ENCODE results near the gene FRMPD1.

FRMPD1 gene

DNA sequence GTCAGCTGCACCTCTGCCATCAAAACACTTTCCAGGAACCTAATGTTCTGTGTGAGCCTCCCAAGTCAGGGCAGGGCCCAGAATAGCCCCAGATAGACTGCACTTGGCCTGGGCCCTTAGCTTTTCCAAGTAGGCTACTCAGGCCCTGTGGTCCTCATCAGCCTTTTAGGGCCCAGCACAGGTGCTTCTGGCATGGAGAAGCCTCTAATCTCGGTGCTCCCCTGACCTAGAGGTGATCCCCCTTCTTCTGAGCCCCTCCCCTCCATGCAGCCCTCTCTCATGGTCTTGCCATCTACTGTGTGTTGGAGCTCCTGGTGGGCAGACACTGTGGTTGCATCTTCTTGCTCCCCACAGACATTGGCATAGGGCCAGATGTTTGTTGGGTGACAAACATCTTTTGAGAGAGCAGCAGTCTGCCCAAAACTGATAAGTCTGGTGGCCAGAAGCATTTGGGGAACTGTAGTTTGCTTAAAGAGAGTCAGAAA, 28.1 kb downstream of the FRMPD1 start:
- no peak for DNase-seq (ENCODE audit: low spot score)

DNA sequence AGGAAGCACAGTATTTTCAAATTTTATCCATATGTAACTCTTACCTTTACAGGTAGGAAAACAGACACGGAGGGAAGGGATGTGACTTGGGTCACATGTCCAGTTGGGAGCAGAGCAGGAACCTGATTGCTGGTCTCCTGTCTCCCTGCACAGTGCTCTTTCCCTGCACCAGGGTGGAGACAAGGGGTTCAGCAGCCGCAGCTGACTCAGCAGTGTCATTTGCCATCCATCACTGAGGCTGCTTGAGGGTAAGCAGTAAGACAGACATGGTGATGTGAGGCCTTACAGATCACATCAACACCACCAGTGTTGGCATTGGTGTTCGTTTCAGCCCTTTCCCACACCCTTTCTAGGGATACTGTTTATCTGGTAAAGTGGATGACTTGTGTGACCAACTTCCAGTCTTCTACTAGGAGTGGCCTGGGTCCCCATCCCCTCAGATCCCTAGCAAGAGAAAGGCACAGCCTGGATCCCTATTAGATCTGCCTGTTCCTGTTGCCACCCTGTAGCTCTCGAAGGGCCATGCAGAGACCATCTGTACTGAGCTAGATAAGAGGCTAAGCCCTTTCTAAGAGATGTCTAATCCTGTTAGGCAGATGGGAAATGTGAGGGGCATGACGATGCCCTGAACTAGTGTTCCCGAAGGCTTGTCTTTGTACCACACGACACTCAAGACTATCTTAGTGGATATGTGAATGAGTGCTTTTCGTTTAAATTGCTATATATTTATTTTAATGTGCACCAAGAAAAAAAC, 29.1 kb downstream of the FRMPD1 start:
- DNase-seq (ENCODE audit: low spot score), result no peak

- no peak for DNase-seq (ENCODE audit: low spot score)
Observed at GRCh38 chr9:37682951-37683350, 32.2 kb downstream of the FRMPD1 start.

DNA sequence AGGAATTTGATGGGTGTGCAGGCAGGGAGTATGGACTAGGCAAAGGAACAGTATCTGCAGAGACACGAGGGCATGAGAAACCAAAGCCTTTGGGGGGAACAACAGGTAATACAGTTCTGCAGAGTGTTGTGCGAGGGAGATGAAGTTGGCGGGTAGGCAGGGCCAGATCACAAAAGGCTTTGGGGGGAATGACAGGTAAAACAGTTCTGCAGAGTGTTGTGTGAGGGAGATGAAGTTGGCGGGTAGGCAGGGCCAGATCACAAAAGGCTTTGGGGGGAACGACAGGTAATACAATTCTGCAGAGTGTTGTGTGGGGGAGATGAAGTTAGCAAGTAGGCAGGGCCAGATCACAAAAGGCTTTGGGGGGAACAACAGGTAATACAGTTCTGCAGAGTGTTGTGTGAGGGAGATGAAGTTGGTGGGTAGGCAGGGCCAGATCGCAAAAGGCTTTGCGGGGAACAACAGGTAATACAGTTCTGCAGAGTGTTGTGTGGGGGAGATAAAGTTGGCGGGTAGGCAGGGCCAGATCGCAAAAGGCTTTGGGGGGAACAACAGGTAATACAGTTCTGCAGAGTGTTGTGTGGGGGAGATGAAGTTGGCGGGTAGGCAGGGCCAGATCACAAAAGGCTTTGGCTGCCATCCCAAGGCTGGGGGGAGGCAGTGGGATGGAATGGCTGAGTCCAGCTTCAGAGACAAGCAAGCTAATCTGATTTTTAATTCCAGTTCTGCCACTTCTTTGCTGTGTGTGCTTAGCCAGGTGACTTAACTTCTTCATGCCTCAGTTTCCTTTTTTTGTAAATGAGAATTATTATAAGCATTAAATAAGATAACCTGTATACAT, 33.0 kb downstream of the FRMPD1 start:
- peak; percentile 48 for DNase-seq (ENCODE audit: low spot score)

GRCh38 chr9:37692622-37693221, 42.0 kb downstream of the FRMPD1 start:
- DNase-seq (ENCODE audit: low spot score), result no peak

DNA sequence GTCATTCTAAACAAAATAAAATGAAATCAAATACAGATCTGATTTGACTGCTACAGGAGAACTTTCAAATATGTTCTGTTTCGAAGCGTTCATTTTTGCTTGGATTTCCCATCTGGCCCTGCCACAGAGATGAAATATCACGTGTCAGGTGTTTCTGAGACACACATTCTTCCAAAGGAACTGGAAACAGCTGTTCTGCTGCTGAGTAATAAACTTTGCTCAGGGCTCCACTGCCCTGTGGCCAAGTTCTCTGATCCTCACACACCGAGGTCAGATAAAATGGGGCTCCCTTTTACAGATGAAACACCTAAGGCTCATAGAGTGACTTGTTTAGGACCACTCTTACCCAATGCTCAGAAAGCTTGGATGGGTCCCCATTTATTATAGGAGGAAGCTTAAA, 42.5 kb downstream of the FRMPD1 start:
- no peak for DNase-seq (ENCODE audit: low spot score)

GRCh38 chr9:37694355-37694754, 43.6 kb downstream of the FRMPD1 start:
- DNase-seq (ENCODE audit: low spot score), result no peak

GRCh38 chr9:37696528-37696927, 45.8 kb downstream of the FRMPD1 start:
- no peak for DNase-seq (ENCODE audit: low spot score)

DNA sequence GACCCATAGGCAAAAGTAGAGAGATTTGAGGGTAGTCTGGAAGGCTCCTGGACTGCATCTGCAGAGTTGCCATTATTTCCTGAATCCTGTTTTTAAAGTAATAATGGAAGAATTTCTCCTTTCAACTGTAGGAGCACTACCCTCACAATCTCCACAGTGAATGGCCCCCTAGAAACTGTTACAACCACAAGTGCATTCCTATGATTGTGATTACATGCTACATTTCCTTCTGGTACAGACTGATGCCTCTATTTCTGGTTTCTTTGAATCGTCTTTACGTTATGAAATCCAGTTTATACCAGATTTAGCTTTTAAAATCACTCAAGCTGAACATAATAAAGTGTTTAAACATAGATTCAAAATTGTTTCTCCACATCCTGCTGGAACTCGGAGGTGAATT, 49.4 kb downstream of the FRMPD1 start:
- no peak for DNase-seq (ENCODE audit: low spot score)

GRCh38 chr9:37700900-37701299, 50.1 kb downstream of the FRMPD1 start:
- no peak for DNase-seq (ENCODE audit: low spot score)

GRCh38 chr9:37705787-37706186, 55.0 kb downstream of the FRMPD1 start:
- DNase-seq (ENCODE audit: low spot score), result no peak

- no peak for DNase-seq (ENCODE audit: low spot score)
Observed at GRCh38 chr9:37706290-37706689, 55.5 kb downstream of the FRMPD1 start.

DNA sequence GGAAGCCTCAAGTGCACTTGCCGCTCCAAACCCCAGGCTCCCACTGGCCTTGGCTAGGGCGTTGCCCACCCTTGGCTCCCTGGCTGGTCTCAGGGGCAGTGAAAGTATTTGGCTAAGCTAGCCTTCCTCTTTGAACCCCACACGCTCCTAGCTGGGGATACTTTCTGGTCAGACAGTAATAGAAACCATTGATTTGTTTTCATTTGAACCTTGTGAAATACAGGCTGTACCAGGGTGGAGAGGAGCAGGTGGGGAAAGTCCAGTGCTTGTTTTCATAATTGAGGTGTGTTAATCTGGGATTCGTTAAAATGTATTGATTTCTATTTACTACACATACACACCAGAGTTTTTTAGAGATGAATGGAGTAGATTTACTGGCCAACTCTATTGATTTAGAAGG, 57.0 kb downstream of the FRMPD1 start:
- DNase-seq (ENCODE audit: low spot score), result no peak

DNA sequence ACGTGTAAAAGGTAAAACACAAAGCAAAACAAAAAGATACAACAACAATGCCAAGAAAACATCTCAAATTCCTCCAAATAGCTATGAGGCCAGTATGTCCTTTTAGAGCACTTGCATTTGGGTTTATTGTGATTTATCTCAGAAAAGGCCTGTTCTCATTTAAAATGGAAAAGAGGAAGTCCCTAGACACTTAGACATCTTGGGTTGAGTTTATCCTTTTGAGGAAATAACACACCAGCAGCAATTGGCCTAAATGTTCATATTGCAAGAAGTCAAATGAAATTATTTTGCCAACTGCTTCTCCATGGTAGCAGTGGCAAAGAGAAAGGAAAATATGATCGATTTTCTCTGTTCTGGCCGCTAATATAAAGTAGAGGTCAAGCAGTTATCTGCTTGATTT, 59.3 kb downstream of the FRMPD1 start:
- DNase-seq (ENCODE audit: low spot score), result no peak

DNA sequence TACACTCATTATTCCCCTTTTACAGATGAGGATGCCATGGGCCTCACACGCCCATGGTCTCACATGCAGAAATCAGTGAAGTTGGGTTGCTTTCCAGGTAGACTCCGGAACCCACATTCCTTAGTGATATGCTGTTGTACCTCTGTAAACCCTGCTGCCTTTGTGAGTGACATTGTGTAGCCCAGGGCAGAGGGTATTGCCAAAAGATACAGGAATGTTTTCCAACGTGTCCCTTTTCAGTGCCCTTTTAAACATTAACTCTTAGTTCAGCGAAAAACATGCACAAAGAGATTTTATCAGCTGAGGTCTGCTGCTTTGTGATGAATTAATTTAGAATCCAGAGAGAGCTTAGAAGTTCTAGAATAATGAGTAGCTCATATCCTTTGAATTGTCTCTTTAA, 64.5 kb downstream of the FRMPD1 start:
- peak; percentile 5 for DNase-seq (ENCODE audit: low spot score)

GRCh38 chr9:37715991-37716505, 65.3 kb downstream of the FRMPD1 start:
- no peak for DNase-seq (ENCODE audit: low spot score)

GRCh38 chr9:37719526-37719925, 68.8 kb downstream of the FRMPD1 start:
- no peak for DNase-seq (ENCODE audit: low spot score)

DNA sequence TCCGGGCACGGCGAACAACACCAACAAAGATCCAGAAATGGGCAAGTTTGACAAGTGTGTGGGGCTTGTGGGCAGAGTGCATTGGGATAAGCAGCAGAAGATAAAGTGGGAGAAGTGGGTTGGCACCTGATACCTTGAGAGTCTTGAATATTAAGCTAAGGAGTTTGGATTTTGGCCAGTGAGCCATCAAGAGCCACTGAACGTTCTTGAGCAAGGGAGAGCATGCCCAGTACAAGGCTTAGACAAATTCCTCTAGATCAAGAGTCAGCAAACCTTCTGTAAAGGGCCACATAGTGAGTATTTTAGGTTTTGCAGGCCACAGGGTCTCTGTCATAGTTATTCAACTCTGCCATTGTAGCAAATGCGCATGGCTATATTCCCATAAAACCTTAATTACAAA, 76.3 kb downstream of the FRMPD1 start:
- DNase-seq (ENCODE audit: low spot score), result no peak

GRCh38 chr9:37729499-37729898, 78.7 kb downstream of the FRMPD1 start:
- no peak for DNase-seq (ENCODE audit: low spot score)

DNA sequence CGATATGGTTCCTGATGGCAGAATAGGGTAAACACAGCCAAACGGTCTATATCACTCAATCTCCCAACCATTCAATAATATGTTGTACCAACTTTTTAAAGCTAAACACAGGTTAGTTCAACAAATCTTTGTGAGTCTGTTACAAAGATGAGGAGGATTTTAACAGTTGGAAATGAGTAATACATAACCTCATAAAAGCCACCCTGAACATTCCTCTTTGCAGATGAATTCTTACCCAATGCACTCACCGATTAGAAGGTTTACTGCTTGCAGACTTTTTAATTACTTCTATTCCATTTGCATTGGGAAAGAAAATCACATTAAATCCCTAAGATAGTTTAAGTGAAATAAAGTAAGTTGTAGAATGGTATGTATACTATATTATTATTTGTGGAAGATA, 79.5 kb downstream of the FRMPD1 start:
- no peak for DNase-seq (ENCODE audit: low spot score)

DNA sequence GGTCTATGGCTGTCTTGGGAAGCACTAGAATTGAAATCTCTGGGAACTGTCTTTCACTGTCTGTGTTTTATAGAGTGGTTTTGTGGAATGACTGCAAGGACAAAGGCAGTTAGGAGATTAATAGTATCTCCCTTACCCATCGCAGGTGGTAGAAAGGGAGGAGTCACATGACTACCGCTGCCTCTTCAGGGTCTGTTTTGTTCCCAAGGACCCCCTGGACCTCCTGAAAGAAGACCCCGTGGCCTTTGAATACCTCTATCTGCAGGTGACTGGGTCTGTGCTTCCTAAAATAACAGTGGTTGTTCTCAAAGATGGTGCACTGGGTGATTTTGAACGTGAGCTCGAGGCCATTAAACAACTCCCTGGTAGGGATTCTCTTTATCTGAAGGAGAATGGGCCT, 80.1 kb downstream of the FRMPD1 start:
- DNase-seq (ENCODE audit: low spot score), result no peak

DNA sequence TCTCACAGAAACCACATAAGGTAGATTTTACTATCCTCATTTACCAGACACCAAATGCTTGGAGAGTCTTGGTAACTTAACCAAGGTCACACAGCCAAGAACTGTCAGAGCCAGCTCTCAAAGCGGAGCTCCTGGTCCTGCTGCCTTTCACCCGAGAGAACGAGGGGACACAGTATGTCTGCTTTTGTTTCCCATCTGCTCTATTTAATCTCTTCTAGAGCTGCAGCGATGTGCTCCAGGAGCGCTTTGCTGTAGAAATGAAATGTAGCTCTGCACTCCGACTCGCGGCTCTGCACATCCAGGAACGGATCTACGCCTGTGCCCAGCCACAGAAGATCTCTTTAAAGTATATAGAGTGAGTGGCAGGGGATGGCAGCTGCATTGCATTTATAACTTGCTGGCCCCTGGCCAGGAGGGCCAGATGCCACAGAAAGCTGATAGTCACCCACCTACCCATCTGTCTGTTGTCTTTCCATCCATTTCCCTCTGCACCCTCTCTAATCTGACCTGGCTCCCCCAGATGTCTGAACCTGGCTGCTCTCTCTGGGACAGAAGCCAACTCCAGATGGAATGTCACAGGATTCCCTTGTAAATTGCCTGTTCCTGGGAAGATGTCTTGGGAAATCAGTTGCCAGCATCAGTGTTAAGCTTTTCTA, 81.5 kb downstream of the FRMPD1 start:
- no peak for DNase-seq (ENCODE audit: low spot score)

Measured in putamen (tissue), 1 donor.